Measurements from ENCODE around the gene RNF144A. TPM values are rescaled to one million over a fixed set of nuclear protein-coding genes. Genes with fewer than 3 reads are reported as not detected.

The RNF144A gene
- total RNA-seq, 2 experiments from 2014 or later: 78.7 to 91.1 TPM

DNA sequence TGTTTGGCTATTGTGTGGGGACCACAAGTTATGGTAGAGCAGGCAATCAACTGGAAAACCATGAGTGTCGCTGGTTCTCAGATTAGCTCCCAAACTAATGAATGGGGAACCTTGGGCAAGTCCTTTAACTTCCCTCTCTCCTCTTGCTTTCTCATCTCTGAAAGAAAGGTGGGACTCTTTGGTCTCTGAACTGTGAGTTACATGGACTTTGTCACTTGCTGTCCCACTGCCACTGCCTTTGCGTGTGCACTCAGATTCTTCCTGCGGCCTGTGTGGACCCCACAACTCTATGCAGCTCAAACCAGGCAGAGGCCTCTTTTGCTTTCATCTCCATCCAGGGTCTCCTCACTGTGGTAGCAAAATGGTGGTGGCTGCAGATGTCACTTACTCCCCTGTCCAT is 86.7 kb downstream of the RNF144A start:
- DNase-seq (no peak), ATAC-seq (ENCODE audit: low read depth) (no peak)
- peaks cover 13% of the 10 kb centered on the region for H3K4me1 Mint-ChIP-seq
- POLR2A ChIA-PET: no interaction called here
- no peak overlapping the region for H3K4me3 Mint-ChIP-seq
- peaks cover 26% of the 10 kb centered on the region for H3K36me3 Mint-ChIP-seq
- no peaks in the 10 kb centered on the region for H3K9me3 Mint-ChIP-seq
- H3K27me3 Mint-ChIP-seq: no peaks in the 10 kb centered on the region
- no peak overlapping the region for H3K27ac Mint-ChIP-seq

DNA sequence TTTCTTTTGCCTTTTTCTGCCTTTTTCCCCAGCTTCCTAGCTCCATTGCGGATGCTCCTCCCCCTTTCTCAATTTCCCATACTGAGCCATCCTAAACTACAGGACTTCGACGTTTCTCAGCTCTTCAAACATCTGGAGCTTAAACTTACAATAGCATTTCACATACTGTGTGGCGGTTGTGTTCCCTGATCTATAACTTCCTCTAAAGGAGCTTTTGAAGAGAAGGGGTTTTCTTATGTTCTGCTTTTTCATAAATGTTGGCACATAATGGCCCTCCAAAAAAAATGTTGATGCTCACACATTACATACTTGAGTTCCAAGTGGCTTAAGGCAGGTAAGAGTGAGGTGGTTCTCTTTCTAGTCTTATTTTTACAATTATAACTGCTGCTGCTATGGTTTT is 87.4 kb downstream of the RNF144A start:
- ATAC-seq (ENCODE audit: low read depth) (no peak), DNase-seq (no peak)
- Mint-ChIP-seq H3K27ac (peak overlapping the region; percentile 49), H3K4me1 (peaks cover 13% of the 10 kb centered on the region), H3K4me3 (no peak overlapping the region), H3K27me3 (no peaks in the 10 kb centered on the region), H3K9me3 (no peaks in the 10 kb centered on the region), H3K36me3 (peaks cover 24% of the 10 kb centered on the region)
- POLR2A ChIA-PET: no interaction called here

DNA sequence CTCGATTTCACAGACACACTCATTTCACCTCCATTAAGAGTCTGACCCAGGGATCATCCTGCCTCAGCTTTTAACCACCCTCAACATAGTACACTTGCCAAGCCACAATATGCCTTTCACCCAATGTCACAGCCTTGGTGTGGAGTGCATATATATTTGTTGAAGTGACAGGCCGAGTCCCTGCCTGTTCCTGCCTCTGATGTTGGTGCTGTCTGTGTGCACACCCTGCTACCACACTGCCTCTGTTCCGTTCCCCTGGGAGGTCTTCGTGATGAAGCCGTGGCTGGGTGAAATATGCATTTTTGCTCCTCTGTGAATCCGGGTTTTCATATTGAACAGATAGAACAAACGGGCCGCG is 90.3 kb downstream of the RNF144A start:
- DNase-seq: no peak
- no peak for ATAC-seq (ENCODE audit: low read depth)
- H3K9me3 Mint-ChIP-seq: no peaks in the 10 kb centered on the region
- no peak overlapping the region for H3K4me3 Mint-ChIP-seq
- POLR2A ChIA-PET: no interaction called here
- no peaks in the 10 kb centered on the region for H3K27me3 Mint-ChIP-seq
- peak overlapping the region; percentile 3 for H3K27ac Mint-ChIP-seq
- peaks cover 19% of the 10 kb centered on the region for H3K36me3 Mint-ChIP-seq
- peaks cover 8% of the 10 kb centered on the region for H3K4me1 Mint-ChIP-seq

DNA sequence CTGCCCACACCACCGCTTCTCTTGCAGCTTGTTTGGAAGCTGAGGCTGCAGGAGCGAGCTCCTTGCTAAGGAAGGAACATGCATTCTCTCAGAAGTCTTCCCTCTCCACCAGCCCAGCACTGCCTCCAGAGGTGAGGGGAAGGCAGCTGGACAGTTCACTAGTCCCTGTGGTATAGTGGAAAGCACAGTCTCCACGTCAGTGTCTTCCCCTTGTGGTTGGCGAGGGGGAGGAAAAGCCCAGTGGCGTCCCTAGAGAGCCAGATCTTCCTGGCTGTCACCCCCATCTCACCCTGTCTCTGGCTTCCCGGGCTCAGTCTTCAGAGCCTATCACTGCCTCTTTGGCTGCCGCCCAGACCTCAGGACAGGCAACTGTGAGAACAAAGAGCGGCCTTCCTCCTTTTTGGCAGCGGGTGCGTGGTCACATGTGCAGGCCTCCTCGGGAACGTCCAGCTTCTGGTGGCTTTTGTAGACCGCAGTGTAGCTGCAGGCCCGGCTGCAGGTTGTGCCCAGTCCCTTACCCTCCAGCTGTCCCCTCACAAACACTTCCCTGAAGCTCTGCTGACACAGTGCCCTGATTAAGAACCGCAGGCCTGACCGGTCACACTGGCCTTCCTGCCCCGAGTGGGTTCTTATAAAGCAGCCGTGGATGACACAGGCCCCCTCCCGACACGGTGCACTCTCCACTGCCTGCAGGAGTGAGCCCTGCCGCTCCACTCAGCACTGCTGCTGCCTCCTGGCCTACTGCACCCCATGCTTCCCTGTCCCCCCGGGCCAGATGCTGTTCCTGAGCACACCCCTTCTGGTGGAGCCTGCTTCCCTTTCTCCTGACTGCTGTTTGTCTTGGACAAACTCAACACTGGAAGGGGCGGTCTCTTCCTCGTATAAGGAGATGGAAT is 90.9 kb downstream of the RNF144A start:
- no peak overlapping the region for H3K4me3 Mint-ChIP-seq
- ATAC-seq (ENCODE audit: low read depth) (peak; percentile 19), DNase-seq (no peak)
- POLR2A ChIA-PET: no interaction called here
- no peaks in the 10 kb centered on the region for H3K9me3 Mint-ChIP-seq
- H3K36me3 Mint-ChIP-seq: peaks cover 17% of the 10 kb centered on the region
- H3K27me3 Mint-ChIP-seq: no peaks in the 10 kb centered on the region
- peaks cover 11% of the 10 kb centered on the region for H3K4me1 Mint-ChIP-seq
- H3K27ac Mint-ChIP-seq: peak overlapping the region; percentile 3

DNA sequence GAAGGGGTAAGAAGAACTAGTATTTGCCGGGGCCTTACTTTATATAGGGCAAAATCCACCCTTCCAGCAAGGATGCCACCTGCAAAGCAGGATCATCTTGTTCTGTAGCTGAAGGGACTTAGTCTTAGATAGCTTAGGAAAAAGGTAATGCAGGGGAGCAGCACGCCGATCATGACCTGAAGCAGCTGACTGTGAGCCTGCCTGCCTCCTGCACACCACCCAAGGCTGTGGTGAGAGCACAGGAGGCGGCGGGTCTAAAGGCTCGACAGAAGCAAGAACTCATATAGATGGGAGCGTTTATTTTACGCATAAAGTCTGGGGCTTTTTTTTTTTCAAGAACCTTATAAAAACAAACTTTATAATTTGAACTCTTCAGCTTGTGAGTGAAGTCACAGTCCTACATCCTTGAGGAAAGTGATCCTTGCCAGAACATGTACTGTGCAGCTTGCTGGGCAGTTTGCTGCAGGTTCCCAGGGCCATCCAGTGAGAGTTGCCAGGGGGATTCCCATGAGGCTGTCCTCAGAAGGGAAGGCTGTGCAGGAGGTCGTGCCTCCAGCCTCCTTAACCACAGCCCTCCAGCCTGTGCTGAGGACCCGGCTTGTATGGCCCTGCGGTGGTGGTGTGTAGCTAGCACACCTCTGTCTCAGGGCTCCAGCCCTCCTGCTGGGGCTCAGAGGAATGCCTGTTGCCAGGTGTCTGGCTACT is 92.1 kb downstream of the RNF144A start:
- H3K4me1 Mint-ChIP-seq: peaks cover 20% of the 10 kb centered on the region
- POLR2A ChIA-PET: no interaction called here
- no peak for ATAC-seq (ENCODE audit: low read depth)
- no peaks in the 10 kb centered on the region for H3K9me3 Mint-ChIP-seq
- peaks cover 14% of the 10 kb centered on the region for H3K36me3 Mint-ChIP-seq
- no peaks in the 10 kb centered on the region for H3K27me3 Mint-ChIP-seq
- H3K4me3 Mint-ChIP-seq: no peak overlapping the region
- no peak overlapping the region for H3K27ac Mint-ChIP-seq
- no peak for DNase-seq

DNA sequence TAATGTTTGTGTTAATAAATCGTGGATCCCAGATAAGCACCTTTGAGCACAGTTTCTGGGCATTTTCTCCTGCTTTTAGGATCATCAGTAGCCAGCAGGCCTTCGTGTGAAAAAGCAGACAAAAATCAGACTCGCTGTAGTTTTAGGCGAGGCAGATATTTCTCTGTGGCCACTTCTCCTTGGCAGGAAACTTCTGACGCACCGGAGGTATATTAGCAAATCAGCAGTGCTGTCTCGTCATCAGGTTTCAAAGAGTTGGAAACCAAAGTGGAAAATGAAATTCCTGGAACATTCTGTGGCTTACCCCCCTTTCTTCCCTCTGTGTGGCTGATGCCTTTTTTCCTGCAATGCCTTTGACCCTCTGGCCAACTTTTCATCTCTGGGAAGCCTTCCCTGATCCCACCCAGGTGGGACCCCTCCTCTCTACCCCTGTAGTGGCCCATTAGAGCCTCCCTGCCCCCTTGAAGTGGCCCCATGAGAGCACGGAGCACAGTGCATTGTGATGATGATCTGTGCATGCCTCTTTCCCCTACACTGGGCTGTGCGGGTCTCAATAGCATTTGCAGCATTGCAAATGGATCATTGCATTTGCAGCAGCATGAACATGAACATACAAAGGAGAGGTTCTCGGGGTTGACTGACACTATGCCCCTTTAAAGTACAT is 93.3 kb downstream of the RNF144A start:
- no peak overlapping the region for H3K27ac Mint-ChIP-seq
- POLR2A ChIA-PET: no interaction called here

DNA sequence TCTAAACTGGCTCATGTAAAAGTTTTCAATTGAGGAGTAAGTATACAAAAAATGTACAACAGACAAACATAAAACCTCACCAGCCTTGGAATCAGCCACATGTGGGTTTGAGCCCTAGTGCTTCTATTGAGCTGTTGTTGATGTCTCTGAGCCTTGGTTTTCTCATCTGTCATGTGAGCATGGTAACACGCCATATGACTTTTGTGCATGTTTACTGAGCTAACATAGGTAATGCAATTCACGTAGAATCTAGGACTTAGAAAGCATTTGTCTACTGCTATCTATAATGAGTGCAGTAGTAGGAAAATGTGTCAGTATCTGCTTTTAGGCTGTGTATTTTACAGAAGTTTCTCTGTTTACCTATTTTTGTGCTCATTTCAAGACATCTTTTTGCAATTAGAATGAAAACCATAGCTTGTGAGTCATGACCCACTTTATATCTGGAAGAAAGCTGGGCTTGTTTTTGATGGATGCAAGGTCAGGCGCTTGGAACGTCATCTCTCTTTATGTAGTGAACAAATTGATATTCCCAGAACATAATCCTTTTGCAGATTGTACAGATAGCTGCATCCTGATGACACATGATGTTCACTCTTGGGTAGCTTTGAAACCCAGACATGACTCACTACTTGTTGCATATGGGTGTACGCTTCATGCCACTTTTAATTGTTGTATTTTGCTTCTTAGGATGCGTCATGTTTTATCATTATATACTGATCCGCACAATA is 94.3 kb downstream of the RNF144A start:
- Mint-ChIP-seq H3K4me1 (peaks cover 20% of the 10 kb centered on the region), H3K9me3 (no peaks in the 10 kb centered on the region), H3K27me3 (no peaks in the 10 kb centered on the region), H3K36me3 (peaks cover 15% of the 10 kb centered on the region), H3K4me3 (no peak overlapping the region), H3K27ac (no peak overlapping the region)
- POLR2A ChIA-PET: no interaction called here
- DNase-seq (no peak), ATAC-seq (ENCODE audit: low read depth) (no peak)

More for the DNA sequence above, 93.3 kb downstream of the RNF144A start:
- peaks cover 20% of the 10 kb centered on the region for H3K4me1 Mint-ChIP-seq
- H3K9me3 Mint-ChIP-seq: no peaks in the 10 kb centered on the region
- H3K36me3 Mint-ChIP-seq: peaks cover 13% of the 10 kb centered on the region
- H3K27me3 Mint-ChIP-seq: no peaks in the 10 kb centered on the region
- ATAC-seq (ENCODE audit: low read depth) (no peak), DNase-seq (no peak)
- no peak overlapping the region for H3K4me3 Mint-ChIP-seq

DNA sequence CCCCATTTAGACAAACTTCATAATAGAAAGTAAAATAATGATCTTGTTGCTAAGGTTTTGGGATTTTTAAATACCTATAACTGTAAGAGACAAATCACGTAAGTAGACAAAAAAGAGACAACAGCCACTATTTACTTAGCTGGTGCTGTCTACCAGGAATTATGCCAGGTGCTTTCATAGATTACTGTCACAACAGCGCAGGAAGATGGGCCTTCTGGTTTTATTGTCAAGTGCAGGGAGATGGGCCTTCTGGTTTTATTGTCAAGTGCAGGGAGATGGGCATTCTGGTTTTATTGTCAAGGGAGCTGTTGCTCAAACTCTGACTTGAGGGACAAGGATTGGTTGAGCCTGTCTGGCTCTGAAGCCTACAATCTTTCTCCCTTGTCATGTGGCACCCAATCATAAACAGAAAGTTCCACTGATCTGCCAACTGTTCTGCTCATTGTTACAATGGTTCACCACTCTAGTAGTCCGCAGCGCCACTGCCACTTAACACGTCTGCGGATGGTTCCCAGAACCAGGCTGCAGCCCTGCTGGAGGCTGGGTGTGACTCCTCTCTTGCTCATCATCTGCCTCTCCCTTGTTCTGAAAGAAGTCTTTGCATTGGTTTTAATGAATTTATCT is 95.0 kb downstream of the RNF144A start:
- POLR2A ChIA-PET: no interaction called here
- H3K36me3 Mint-ChIP-seq: peaks cover 15% of the 10 kb centered on the region
- no peaks in the 10 kb centered on the region for H3K27me3 Mint-ChIP-seq
- ATAC-seq (ENCODE audit: low read depth): no peak
- no peak for DNase-seq
- no peak overlapping the region for H3K4me3 Mint-ChIP-seq
- H3K9me3 Mint-ChIP-seq: no peaks in the 10 kb centered on the region
- no peak overlapping the region for H3K27ac Mint-ChIP-seq
- H3K4me1 Mint-ChIP-seq: peaks cover 18% of the 10 kb centered on the region

DNA sequence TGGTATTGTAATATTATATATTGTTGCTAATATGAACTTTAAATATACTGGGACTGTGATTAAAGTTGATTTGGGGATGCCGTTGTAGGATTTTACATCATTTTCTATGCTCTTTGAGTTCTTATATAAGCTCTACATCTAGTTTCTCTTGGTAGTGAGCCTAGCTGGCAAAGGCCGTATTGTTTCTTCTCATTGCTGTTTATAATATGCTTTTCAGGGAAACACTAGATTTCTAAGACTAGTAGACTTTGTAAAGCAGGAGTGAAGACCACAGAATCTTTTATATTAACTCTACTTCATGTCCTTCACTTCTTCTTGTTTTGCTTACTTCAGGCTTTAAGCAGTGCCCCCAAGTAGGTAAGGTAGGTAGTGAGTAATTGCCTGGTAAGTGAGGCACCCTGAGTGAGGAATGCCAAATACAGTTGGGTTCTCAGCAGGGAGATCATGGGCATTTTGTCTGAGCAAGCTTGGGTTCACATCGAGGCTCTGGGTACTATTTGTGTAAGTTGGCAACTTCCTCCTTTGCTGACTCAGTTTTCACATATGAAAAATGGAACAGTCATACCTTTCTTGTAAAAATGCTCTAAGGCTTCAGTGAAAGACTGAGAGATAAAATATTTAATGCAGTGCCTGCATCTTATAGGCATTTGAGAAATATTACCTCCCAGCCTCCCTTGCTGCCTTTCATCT is 96.4 kb downstream of the RNF144A start:
- Mint-ChIP-seq H3K36me3 (peaks cover 11% of the 10 kb centered on the region), H3K27me3 (no peaks in the 10 kb centered on the region), H3K9me3 (no peaks in the 10 kb centered on the region), H3K27ac (no peak overlapping the region), H3K4me3 (no peak overlapping the region), H3K4me1 (peaks cover 17% of the 10 kb centered on the region)
- ATAC-seq (ENCODE audit: low read depth): no peak
- DNase-seq: no peak
- POLR2A ChIA-PET: interaction anchor here (1.0 kb wide), 1 partner anchor 97 kb away, joined by 3 read pairs; no protein-coding TSS in a partner anchor

DNA sequence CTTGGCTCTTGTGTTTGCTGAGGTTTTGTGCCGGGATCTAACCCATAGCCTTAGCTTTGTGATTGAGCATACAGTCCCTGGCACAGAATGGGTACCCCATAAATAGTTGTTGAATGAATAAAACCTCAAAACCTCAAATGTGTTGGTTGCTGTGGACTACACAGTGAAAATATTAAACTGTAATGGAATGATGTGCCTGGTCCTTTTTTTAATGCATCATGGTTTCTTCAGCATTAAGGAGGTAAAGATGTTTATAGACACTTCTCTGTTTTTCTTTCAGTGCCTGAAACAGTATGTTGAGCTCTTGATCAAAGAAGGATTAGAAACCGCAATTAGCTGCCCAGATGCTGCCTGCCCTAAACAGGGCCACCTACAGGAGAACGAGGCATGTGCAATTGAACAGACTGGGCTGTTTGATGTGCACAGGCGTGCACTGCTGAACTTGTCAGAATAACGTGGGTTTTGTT is 97.0 kb downstream of the RNF144A start:
- H3K27ac Mint-ChIP-seq: no peak overlapping the region
- ATAC-seq (ENCODE audit: low read depth) (peak; percentile 62), DNase-seq (no peak)
- H3K9me3 Mint-ChIP-seq: no peaks in the 10 kb centered on the region
- H3K4me3 Mint-ChIP-seq: no peak overlapping the region
- H3K4me1 Mint-ChIP-seq: peaks cover 17% of the 10 kb centered on the region
- H3K36me3 Mint-ChIP-seq: peaks cover 8% of the 10 kb centered on the region
- H3K27me3 Mint-ChIP-seq: no peaks in the 10 kb centered on the region
- POLR2A ChIA-PET: interaction anchor here (1.0 kb wide), 1 partner anchor 98 kb away, joined by 3 read pairs; no protein-coding TSS in a partner anchor

DNA sequence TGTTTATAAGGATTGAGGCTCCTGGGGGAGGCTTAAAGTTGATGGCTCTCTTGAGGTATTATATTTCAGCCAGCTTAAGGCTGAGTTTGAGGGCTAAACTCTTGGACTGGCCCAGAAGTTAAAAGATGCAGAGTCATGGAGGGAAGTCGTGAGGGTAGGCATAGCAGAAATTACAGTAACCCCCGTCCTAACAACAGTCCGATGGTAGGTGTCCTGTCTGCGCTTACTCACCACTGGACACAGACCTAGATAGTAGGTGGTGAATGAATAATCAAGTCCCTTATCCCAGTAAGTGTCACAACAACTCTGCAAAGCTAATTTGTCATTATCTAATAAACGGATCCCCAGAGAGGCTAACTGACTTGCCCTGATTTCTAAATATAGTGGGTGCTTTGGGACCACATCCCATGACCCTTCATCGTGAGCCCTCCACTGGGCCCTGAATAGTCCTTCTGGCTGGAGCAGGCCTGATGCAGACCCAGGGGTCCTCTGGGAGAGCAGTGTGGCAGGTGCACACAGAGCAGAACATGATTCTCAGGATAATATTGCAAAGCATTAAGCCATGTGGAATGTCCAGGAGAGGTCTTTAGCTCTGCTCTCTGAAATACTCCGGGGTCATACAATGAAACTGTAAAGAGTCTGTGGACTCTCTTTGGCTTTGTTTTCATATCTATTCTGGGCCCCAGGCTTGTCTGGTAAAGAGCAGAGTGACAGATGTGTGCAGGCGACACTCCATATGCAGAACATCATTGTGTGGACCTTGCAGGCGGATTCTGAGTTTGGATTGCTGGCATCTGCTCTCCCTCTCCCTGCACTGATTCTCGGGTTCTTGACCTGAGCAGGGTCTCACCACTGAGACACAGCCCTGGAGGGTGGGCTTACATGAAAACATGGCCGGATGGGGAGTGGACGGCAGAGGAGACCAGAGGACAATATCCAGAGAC is 98.1 kb downstream of the RNF144A start:
- Mint-ChIP-seq H3K4me1 (peaks cover 17% of the 10 kb centered on the region), H3K36me3 (peaks cover 15% of the 10 kb centered on the region), H3K9me3 (no peaks in the 10 kb centered on the region), H3K27ac (no peak overlapping the region), H3K4me3 (no peak overlapping the region), H3K27me3 (no peaks in the 10 kb centered on the region)
- ATAC-seq (ENCODE audit: low read depth) (no peak), DNase-seq (no peak)
- POLR2A ChIA-PET: interaction anchor here (1.0 kb wide), 1 partner anchor 99 kb away, joined by 3 read pairs; no protein-coding TSS in a partner anchor
